HG03354 (cell line): Measurements from ENCODE around the gene ATP1A2.

Source experiments
- ATAC-seq: cut with Tn5 transposase; IDR thresholded peaks from one replicate; pipeline ENCODE4 v1.9.1; 2021; ENCODE audit warnings: mild to moderate bottlenecking; ENCODE audit not compliant: unreplicated experiment, poor library complexity, severe bottlenecking

Gene ATP1A2

DNA sequence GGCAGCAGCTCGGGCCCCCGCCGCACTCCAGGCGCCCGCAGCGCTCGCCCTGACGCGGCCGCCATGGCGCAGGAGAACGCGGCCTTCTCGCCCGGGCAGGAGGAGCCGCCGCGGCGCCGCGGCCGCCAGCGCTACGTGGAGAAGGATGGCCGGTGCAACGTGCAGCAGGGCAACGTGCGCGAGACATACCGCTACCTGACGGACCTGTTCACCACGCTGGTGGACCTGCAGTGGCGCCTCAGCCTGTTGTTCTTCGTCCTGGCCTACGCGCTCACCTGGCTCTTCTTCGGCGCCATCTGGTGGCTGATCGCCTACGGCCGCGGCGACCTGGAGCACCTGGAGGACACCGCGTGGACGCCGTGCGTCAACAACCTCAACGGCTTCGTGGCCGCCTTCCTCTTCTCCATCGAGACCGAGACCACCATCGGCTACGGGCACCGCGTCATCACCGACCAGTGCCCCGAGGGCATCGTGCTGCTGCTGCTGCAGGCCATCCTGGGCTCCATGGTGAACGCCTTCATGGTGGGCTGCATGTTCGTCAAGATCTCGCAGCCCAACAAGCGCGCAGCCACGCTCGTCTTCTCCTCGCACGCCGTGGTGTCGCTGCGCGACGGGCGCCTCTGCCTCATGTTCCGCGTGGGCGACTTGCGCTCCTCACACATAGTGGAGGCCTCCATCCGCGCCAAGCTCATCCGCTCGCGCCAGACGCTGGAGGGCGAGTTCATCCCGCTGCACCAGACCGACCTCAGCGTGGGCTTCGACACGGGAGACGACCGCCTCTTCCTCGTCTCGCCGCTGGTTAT lies 31.4 kb upstream of the ATP1A2 start:
- peak; percentile 72 for ATAC-seq

GRCh38 chr1:160084771-160085321 lies 30.7 kb upstream of the ATP1A2 start:
- ATAC-seq = no peak

- ATAC-seq = peak; percentile 59
Measured at GRCh38 chr1:160085686-160086455, 29.7 kb upstream of the ATP1A2 start.

DNA sequence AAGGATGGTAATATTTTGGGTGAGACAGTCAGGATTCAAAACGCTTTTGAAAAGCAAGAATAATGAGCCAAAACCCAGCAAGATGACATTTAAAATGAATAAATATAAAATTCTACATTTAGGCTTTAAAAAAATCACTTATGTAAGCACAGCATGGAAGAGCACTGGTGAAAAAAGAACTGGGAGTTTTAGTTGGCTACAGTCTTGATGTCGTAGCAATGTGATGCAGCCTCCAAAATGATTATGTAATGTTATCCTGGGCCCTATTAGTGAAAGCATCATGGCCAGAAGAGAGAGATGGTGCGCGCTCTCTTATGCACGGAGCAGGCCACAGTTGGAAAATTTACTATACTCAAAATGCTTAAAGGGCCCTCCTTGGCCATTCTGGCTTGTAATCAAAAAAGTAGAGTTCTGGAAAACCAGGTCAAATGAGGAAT lies 29.1 kb upstream of the ATP1A2 start:
- no peak for ATAC-seq

- no peak for ATAC-seq
Measured at GRCh38 chr1:160087118-160087662, 28.4 kb upstream of the ATP1A2 start.

- ATAC-seq = no peak
Measured at GRCh38 chr1:160089883-160090282, 25.7 kb upstream of the ATP1A2 start.

- no peak for ATAC-seq
Measured at GRCh38 chr1:160090760-160091159, 24.8 kb upstream of the ATP1A2 start.

- ATAC-seq = no peak
Measured at GRCh38 chr1:160091666-160092223, 23.8 kb upstream of the ATP1A2 start.

DNA sequence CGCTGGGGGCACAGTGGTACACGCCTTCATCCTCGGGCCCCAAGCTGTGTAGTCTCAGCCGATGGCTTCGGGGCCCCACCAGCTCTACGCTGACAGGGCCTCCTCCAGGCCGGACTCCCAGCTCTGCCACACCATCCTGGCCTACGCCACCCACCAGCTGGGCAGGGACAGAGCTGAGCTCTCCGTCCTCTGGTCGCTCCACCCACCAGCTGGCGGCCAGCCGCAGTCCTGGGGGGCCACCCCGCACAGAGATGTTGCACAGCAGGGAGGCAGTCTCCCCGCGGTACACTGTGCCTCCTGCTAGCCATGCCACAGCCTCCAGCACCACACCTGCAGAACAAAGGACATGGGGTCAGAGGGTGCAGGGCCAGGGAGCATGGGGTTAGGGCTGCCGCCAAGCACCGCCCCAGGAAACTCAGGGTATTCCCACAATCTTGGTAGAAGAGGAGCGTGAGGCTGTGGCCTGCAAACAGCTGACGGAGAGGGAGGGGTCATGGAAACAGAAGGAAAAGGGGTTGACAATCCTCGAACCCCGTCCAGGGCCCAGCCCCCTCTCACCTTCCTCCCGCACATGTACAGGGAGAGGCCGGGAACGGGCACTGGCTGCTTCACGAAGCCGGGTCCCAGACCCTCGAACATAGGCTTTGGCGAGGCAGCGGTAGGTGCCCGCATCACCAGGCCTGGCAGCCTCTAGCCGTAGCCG lies 23.0 kb upstream of the ATP1A2 start:
- no peak for ATAC-seq

DNA sequence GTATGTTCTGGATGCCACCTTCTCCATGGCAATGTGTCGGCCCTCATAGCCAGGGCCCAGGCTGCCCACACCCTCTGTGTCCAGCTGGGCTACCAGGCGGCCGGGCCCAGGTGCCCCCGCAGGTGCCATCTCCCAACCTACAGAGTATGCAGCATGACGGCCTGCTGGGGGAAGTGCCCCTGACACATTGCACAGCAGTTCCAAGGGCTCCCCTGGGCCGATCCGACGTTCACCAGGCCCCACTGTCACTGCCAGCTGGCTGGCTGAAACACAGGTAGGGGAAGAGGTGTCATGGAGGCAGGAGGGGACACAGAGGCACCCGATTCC lies 22.5 kb upstream of the ATP1A2 start:
- ATAC-seq = no peak

DNA sequence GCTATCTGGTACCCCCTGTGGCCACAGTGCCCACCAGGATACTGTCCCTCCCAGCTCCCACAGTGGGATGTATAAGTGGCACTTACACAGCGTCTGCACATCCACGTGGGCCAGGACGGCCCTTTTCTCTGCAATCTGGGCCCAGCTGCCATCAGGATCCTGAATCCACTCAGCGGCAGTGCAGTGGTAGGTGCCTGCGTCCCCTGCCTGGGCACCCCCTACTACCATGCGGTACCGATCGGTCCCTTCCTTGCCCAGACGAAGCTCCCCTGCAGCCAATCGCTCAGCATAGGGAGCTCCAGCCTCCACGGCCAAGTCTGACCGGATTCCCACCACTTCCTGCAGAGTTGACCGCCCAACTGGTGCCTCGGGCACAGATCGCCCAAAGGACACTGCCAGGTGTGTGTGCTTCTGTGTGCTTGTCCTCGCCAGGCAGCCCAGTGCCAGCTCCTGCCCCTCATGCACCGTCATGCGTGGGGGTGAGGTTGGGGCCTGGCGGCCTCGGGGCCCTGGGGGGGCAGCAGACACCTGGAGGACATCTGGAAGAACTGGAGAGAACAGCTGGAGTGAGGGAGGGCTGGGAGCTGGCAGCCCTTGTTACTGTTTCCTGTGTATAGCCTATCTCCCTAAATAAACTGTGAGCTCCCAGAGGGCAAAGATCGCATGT lies 21.8 kb upstream of the ATP1A2 start:
- ATAC-seq = no peak

- no peak for ATAC-seq
Measured at GRCh38 chr1:160094291-160094625, 21.3 kb upstream of the ATP1A2 start.

DNA sequence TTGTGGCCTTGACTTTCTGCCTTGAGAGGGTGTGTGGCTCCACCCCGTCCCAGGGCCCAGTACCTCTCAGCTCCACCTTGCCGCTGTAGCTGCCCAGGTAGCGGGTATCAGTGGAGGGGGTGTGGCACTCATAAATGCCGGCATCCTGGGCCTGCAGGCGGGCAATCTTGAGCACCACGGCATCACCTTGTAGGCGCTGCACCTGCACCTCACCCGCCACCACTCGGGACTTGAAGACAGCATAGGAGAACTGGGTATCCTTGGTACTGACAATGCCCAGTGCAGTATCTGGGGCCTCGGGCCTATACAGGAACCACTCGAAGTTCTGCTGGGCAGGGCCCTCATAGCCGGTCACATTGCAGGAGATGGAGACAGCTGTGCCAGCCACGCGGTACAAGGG lies 20.8 kb upstream of the ATP1A2 start:
- ATAC-seq = no peak

DNA sequence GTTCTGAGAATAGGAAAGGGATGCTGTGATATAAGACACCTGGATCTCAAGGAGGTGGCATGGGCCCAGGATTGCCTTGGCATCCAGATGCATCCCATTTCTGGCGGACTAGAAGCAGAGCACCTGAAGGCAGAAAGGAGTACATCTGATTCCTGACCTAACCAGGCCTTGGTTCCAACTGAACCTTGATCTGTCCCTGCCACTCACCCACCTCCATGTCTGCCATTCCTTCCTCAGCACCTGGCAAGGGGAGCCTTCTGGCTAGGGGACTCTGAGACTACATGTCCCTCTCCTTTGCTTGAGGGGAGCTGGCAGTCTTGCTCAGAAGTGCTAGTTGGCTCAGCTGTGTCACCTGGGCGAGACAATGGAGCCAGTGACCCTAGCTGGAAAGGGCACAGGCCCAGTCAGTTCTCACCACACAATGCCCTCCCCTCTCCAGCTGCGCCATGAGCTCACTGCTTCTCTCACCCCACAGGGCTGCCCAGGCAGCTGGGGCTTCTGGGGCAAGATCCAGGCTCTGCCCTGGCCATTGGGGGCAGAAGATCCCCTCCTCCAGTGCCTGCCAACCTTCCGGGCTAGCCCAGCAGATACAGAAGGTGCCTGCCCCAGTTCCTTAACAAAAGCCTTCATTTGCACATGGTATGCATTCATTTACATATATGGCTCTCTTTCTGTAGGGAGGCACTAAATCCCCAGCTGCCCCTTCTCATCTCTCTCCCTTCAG lies 20.0 kb upstream of the ATP1A2 start:
- ATAC-seq = no peak

DNA sequence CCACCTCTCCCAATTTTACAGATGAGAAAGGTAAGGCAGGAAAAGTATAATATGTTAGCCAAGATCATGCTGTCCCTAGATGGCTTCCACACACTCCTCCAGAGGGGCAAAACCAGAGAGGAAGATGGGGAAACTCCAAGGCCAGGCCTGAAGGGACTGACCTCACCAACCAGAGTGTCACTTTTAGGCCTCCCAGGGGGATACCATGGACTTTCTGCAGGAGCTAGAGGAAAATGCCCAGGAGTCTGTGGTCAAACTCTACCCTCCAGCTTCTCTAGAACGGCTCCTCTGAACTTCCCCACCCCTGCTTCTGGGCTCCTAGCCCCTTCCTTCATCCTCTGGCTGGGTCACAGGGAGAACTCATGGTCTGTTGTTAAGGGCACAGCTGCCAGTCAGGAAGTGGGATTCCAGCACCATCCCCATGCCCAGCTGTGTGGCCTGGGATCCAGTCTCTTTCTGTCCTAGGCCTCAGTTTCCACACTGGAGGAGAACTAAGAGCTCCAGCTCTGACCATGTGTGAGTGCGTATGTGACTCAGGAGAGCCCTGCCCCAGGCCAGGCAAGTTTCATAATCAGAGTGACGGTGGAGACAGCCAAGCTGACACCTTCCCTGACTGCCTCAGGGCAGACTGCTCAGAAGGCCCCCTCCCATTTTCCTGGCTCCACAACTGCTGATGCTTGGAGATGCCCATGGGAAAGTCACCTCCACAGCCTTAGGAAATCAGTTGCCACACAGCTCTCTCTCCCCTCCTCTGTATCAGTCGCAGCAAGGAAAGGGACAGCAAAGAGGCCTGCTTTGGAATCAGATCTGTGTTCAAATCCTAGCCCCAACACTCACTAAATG lies 19.1 kb upstream of the ATP1A2 start:
- ATAC-seq = no peak

DNA sequence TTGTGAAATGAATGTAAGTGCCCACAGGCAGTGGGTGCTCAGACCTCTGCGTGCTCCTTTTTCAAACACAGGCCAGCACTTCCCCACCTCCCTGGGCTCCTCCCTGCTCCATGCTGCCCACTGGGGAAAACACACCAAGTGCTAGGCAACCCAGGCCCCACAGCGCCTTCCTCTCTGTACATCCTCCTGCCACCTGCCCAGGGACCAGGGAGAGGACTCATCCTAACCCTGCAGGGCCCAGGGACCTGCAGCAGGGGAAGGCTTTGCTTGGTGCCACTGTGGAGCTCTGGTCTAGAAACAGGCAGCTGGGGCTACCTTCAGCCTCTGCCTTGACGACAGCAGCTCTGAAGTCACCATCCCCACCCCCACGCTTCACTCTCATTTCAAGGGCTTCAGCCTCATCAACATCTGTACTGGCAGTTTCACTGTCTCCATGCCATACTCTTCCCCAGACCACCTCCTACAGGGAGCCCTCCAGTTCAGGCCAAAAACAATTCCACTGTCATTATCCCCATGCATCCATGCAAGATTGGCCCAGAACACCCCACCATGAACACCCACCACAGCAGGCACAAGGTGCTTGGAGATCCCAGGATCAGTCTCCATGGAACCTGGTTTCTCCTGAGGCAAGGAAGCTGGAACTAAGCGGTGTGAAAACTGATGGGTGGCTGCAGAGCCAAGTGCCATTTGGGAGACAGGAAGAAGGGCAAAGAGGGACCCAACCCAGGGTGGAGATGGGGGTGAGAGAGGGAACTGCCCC lies 18.2 kb upstream of the ATP1A2 start:
- ATAC-seq = no peak
